ENCODE data around the gene NCOA1.
"Not testable (repeated sequence)": the region's sequence is repeated elsewhere in the genome, so short reads cannot be mapped to it uniquely, and the experiment has no call there.

DNA sequence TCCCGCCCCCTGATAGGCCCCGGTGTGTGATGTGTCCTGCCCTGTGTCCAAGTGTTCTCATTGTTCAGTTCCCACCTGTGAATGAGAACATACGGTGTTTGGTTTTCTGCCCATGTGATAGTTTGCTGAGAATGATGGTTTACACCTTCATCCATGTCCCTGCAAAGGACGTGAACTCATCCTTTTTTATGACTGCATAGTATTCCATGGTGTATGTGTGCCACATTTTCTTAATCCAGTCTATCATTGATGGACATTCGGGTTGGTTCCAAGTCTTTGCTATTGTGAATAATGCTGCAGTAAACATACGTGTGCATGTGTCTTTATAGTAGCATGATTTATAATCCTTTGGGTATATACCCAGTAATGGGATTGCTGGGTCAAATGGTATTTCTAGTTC lies 40.6 kb downstream of the NCOA1 start:
- not testable (repeated sequence) for TF ChIP-seq EZH2 (IDR thresholded peaks at IDR 0.05; ENCODE audit: borderline replicate concordance, low read depth, low read length, severe bottlenecking)
- TF ChIP-seq, protein P1, sequence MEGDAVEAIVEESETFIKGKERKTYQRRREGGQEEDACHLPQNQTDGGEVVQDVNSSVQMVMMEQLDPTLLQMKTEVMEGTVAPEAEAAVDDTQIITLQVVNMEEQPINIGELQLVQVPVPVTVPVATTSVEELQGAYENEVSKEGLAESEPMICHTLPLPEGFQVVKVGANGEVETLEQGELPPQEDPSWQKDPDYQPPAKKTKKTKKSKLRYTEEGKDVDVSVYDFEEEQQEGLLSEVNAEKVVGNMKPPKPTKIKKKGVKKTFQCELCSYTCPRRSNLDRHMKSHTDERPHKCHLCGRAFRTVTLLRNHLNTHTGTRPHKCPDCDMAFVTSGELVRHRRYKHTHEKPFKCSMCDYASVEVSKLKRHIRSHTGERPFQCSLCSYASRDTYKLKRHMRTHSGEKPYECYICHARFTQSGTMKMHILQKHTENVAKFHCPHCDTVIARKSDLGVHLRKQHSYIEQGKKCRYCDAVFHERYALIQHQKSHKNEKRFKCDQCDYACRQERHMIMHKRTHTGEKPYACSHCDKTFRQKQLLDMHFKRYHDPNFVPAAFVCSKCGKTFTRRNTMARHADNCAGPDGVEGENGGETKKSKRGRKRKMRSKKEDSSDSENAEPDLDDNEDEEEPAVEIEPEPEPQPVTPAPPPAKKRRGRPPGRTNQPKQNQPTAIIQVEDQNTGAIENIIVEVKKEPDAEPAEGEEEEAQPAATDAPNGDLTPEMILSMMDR (IDR thresholded peaks at IDR 0.05; ENCODE audit: borderline replicate concordance, extremely low read depth, low read length, poor library complexity, severe bottlenecking), result not testable (repeated sequence)
